ENCODE results near the gene TUBGCP6. TPM values are rescaled to one million over a fixed set of nuclear protein-coding genes. Genes with fewer than 3 reads are reported as not detected.

The TUBGCP6 gene
- polyA plus RNA-seq, 1 experiment: 8.5 TPM

DNA sequence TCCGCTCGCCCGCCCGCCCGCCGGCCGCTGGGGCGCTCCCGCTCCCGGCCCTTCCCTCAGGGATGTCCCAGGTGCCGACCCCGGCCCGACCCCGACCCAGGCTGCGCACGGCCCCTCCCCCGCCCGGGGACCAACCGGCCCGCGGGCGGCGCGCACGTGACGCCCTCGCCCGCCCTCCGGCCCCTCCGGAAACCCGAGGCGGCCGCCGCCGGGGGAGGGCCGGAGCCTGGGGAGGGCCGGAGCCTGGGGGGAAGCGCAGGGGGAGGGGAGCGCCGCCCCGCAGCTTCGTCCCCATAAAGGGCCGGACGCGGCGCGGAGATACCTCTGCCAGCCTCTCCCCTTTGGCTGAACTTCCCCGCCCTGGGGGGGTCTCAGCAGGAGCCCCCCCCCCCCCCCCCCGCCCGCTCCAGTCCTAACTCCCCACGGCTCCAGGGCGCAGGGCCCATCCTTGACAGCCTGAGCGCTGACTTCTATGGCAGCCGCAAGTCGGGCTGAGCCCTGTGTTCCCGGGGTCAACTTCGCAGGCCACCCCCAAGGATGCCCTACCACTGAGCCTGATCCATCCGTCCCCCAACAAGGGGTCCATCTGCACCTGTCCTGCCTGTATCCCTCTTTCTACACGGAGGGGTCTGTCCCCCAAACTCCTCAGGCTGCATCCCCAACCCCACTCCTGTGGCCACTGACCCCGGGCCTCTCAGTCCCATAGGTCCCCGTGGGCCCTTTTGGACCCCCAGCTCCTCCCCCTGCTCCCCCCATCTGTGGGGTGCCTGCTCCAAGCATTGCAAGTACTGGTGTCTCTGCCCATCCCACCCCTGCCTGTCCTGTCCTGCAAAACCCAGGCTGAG is 17.0 kb upstream of the TUBGCP6 start, which contains the start of gene MAPK12:
Gene MAPK12, minus strand, starts transcription at position 69 of the 845 bp plus-strand sequence. CDS start 174 bp downstream, outside the sequence.
- POLR2A ChIA-PET: interaction anchor here (0.6 to 1.9 kb wide), 3 partner anchors 11 to 34 kb away, joined by 3 to 8 read pairs (median 7); partner anchors contain the start of gene HDAC10
- TF ChIP-seq, protein P1, sequence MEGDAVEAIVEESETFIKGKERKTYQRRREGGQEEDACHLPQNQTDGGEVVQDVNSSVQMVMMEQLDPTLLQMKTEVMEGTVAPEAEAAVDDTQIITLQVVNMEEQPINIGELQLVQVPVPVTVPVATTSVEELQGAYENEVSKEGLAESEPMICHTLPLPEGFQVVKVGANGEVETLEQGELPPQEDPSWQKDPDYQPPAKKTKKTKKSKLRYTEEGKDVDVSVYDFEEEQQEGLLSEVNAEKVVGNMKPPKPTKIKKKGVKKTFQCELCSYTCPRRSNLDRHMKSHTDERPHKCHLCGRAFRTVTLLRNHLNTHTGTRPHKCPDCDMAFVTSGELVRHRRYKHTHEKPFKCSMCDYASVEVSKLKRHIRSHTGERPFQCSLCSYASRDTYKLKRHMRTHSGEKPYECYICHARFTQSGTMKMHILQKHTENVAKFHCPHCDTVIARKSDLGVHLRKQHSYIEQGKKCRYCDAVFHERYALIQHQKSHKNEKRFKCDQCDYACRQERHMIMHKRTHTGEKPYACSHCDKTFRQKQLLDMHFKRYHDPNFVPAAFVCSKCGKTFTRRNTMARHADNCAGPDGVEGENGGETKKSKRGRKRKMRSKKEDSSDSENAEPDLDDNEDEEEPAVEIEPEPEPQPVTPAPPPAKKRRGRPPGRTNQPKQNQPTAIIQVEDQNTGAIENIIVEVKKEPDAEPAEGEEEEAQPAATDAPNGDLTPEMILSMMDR (IDR thresholded peaks at IDR 0.05; ENCODE audit: low read depth, low read length): no peak
- CTCF ChIA-PET: interaction anchor here (1.0 to 1.3 kb wide), 3 partner anchors 11 to 80 kb away, joined by 3 to 4 read pairs (median 3); partner anchors contain the start of gene HDAC10
- no peak for DNase-seq (ENCODE audit: low read depth, low spot score)
- Histone ChIP-seq H3K27ac (ENCODE audit: low read depth, low read length) (peak within 1 kb of the TSS; percentile 57), H3K4me3 (ENCODE audit: low read depth, low read length) (peak within 1 kb of the TSS; percentile 75), H3K27me3 (ENCODE audit: control insufficient read depth, insufficient read depth, low read length) (no peaks in the 10 kb centered on the region), H3K9me3 (ENCODE audit: control insufficient read depth, insufficient read depth, low read length) (peaks cover 4% of the 10 kb centered on the region; the same call in 1 of the 2 replicates)

- TF ChIP-seq, protein P1 (IDR thresholded peaks at IDR 0.05; ENCODE audit: low read depth, low read length): no peak
- peak overlapping the region; percentile 57 for H3K27ac ChIP-seq (ENCODE audit: low read depth, low read length)
- no peaks in the 10 kb centered on the region; the same call in 1 of the 2 replicates for H3K9me3 ChIP-seq (ENCODE audit: control insufficient read depth, insufficient read depth, low read length)
- no peak for DNase-seq (ENCODE audit: low read depth, low spot score)
- CTCF ChIA-PET: interaction anchor here (1.0 to 1.3 kb wide), 2 partner anchors 10 to 67 kb away, joined by 3 to 4 read pairs; partner anchors contain the start of gene HDAC10
- H3K27me3 ChIP-seq (ENCODE audit: control insufficient read depth, insufficient read depth, low read length): no peaks in the 10 kb centered on the region
- POLR2A ChIA-PET: interaction anchor here (0.6 to 1.9 kb wide), 2 partner anchors 10 to 35 kb away, joined by 3 to 8 read pairs; partner anchors contain the start of gene HDAC10
- peak overlapping the region; percentile 75 for H3K4me3 ChIP-seq (ENCODE audit: low read depth, low read length)
Observed at GRCh38 chr22:50260801-50261614, 16.2 kb upstream of the TUBGCP6 start.

- Histone ChIP-seq H3K27ac (ENCODE audit: low read depth, low read length) (peak overlapping the region; percentile 57), H3K4me3 (ENCODE audit: low read depth, low read length) (peak overlapping the region; percentile 75), H3K27me3 (ENCODE audit: control insufficient read depth, insufficient read depth, low read length) (no peaks in the 10 kb centered on the region), H3K9me3 (ENCODE audit: control insufficient read depth, insufficient read depth, low read length) (no peaks in the 10 kb centered on the region; the same call in 1 of the 2 replicates)
- CTCF ChIA-PET: interaction anchor here (1.3 kb wide), 1 partner anchor 9 kb away, joined by 4 read pairs; the partner anchor contains the start of gene HDAC10
- TF ChIP-seq, protein P1 (IDR thresholded peaks at IDR 0.05; ENCODE audit: low read depth, low read length): no peak
- POLR2A ChIA-PET: interaction anchor here (1.9 kb wide), 1 partner anchor 10 kb away, joined by 8 read pairs; the partner anchor contains the start of gene HDAC10
- DNase-seq (ENCODE audit: low read depth, low spot score): no peak
Observed at GRCh38 chr22:50260434-50260800, 15.6 kb upstream of the TUBGCP6 start.

GRCh38 chr22:50259302-50259701 is 14.5 kb upstream of the TUBGCP6 start:
- CTCF ChIA-PET: interaction anchor here (1.1 kb wide), 1 partner anchor 82 kb away, joined by 4 read pairs; no protein-coding TSS in a partner anchor
- Histone ChIP-seq H3K27ac (ENCODE audit: low read depth, low read length) (no peak overlapping the region), H3K27me3 (ENCODE audit: control insufficient read depth, insufficient read depth, low read length) (no peaks in the 10 kb centered on the region), H3K4me3 (ENCODE audit: low read depth, low read length) (no peak overlapping the region), H3K9me3 (ENCODE audit: control insufficient read depth, insufficient read depth, low read length) (no peaks in the 10 kb centered on the region; the same call in 1 of the 2 replicates)
- POLR2A ChIA-PET: interaction anchor here (0.5 kb wide), 1 partner anchor 18 kb away, joined by 3 read pairs; no protein-coding TSS in a partner anchor
- DNase-seq (ENCODE audit: low read depth, low spot score): no peak
- TF ChIP-seq, protein P1 (IDR thresholded peaks at IDR 0.05; ENCODE audit: low read depth, low read length): no peak
